NCI-H526 (cell line): ENCODE results near the gene KRCC1.
"Not testable (repeated sequence)": the region's sequence is repeated elsewhere in the genome, so short reads cannot be mapped to it uniquely, and the experiment has no call there.

ENCODE experiments used
- DNase-seq, 2 experiments: peaks; one replicate each; lab custom pipeline; 2025; lab: John Stamatoyannopoulos, UW

Gene KRCC1

GRCh38 chr2:88074854-88075292 is 19.3 kb upstream of the KRCC1 start:
- no peak for DNase-seq

- no peak for DNase-seq
Measured at GRCh38 chr2:88074150-88074549, 18.6 kb upstream of the KRCC1 start.

- no peak for DNase-seq
Measured at GRCh38 chr2:88071365-88071764, 15.8 kb upstream of the KRCC1 start.

GRCh38 chr2:88070055-88070454 is 14.5 kb upstream of the KRCC1 start:
- no peak for DNase-seq

- DNase-seq: no peak
Measured at GRCh38 chr2:88069117-88069516, 13.5 kb upstream of the KRCC1 start.

GRCh38 chr2:88068044-88068443 is 12.5 kb upstream of the KRCC1 start:
- no peak for DNase-seq

GRCh38 chr2:88067598-88067997 is 12.0 kb upstream of the KRCC1 start, which contains the start of gene SMYD1:
Gene SMYD1, plus strand, starts transcription at chr2:88067825. Its CDS starts 40 bp downstream, at chr2:88067865.
- DNase-seq: no peak

- DNase-seq: no peak
Measured at GRCh38 chr2:88067189-88067588, 11.6 kb upstream of the KRCC1 start.

GRCh38 chr2:88066543-88066942 is 11.0 kb upstream of the KRCC1 start:
- DNase-seq: no peak

- no peak for DNase-seq
Measured at GRCh38 chr2:88061295-88061694, 5.7 kb upstream of the KRCC1 start.

GRCh38 chr2:88060907-88061275 is 5.3 kb upstream of the KRCC1 start:
- no peak for DNase-seq

GRCh38 chr2:88059979-88060906 is 4.7 kb upstream of the KRCC1 start:
- DNase-seq: peak; percentile 34 to 77

GRCh38 chr2:88058191-88058590 is 2.6 kb upstream of the KRCC1 start:
- no peak for DNase-seq

- DNase-seq: no peak
Measured at GRCh38 chr2:88057437-88057844, 1.9 kb upstream of the KRCC1 start.

GRCh38 chr2:88054782-88055370 is 707 bp downstream of the KRCC1 start:
- no peak for DNase-seq

GRCh38 chr2:88053934-88054781 is 1.4 kb downstream of the KRCC1 start:
- no peak for DNase-seq

GRCh38 chr2:88053296-88053695 is 2.3 kb downstream of the KRCC1 start:
- DNase-seq: no peak

GRCh38 chr2:88051792-88052191 is 3.8 kb downstream of the KRCC1 start:
- no peak for DNase-seq

GRCh38 chr2:88049622-88050021 is 6.0 kb downstream of the KRCC1 start:
- peak in 1 of 2 experiments; percentile 43 for DNase-seq

- DNase-seq: no peak
Measured at GRCh38 chr2:88048541-88048940, 7.0 kb downstream of the KRCC1 start.

GRCh38 chr2:88045561-88045960 is 10.0 kb downstream of the KRCC1 start:
- DNase-seq: not testable (repeated sequence)

- no peak for DNase-seq
Measured at GRCh38 chr2:88042476-88042875, 13.1 kb downstream of the KRCC1 start.
